LNCaP clone FGC (cell line): ENCODE measurements around the gene ALX3.

ENCODE experiments used
- DNase-seq: peaks from one replicate; pipeline ENCODE4 v3.0.0-alpha.2; 2011; ENCODE audit warnings: low read depth
- H3K4me3 ChIP-seq: 2 replicates; pipeline ENCODE4 v1.5.1; 2011; ENCODE audit warnings: mild to moderate bottlenecking, low read depth, low read length, control low read depth
- CTCF ChIP-seq: IDR thresholded peaks from 2 replicates; pipeline ENCODE4 v1.5.1; 2012; ENCODE audit warnings: mild to moderate bottlenecking; ENCODE audit not compliant: control insufficient read depth, insufficient read depth; ENCODE audit errors: extremely low read depth

Gene ALX3

GRCh38 chr1:110112656-110113055, 42.2 kb upstream of the ALX3 start:
- TF ChIP-seq CTCF: no peak
- no peak for DNase-seq

GRCh38 chr1:110112143-110112542, 41.7 kb upstream of the ALX3 start, which contains the start of gene UBL4B:
Gene UBL4B, plus strand, starts transcription at chr1:110112443. Its CDS starts 92 bp downstream, at chr1:110112535.
- H3K4me3 ChIP-seq: no peak within 1 kb of the TSS
- TF ChIP-seq CTCF: no peak
- DNase-seq: no peak

More at GRCh38 chr1:110112656-110113055, 42.2 kb upstream of the ALX3 start:
- no peak overlapping the region for H3K4me3 ChIP-seq

- H3K4me3 ChIP-seq: no peak overlapping the region
- no peak for DNase-seq
- TF ChIP-seq CTCF: no peak
These were observed 40.6 kb upstream of the ALX3 start for GRCh38 chr1:110111081-110111480.

GRCh38 chr1:110107867-110108469, 37.5 kb upstream of the ALX3 start:
- no peak overlapping the region for H3K4me3 ChIP-seq
- DNase-seq: no peak
- no peak for TF ChIP-seq CTCF

- H3K4me3 ChIP-seq: no peak overlapping the region
- peak; percentile 98 for TF ChIP-seq CTCF
These were observed 35.8 kb upstream of the ALX3 start for GRCh38 chr1:110106013-110106941.

GRCh38 chr1:110102081-110102480, 31.6 kb upstream of the ALX3 start:
- no peak overlapping the region for H3K4me3 ChIP-seq
- no peak for TF ChIP-seq CTCF
- DNase-seq: no peak

More at GRCh38 chr1:110106013-110106941, 35.8 kb upstream of the ALX3 start:
- DNase-seq: peak; percentile 57
